Renal pelvis (tissue), 4 donors: ENCODE data around the gene ING4. TPM values are rescaled to one million over a fixed set of nuclear protein-coding genes. Genes with fewer than 3 reads are reported as not detected.

Experiments
- DNase-seq: peaks from one replicate; pipeline ENCODE4 v3.0.0-alpha.2; 2013
- polyA plus RNA-seq, 3 donors: library from polyadenylated mRNA; unstranded; fragments of 120-200 nt; gene quantifications; one replicate each; pipeline ENCODE4 v1.2.1, GENCODE V29; 2013; ENCODE audit not compliant: insufficient read length in 3 of 3

Gene ING4
- polyA plus RNA-seq, 3 donors, result 112 to 119 (median 119) TPM

DNA sequence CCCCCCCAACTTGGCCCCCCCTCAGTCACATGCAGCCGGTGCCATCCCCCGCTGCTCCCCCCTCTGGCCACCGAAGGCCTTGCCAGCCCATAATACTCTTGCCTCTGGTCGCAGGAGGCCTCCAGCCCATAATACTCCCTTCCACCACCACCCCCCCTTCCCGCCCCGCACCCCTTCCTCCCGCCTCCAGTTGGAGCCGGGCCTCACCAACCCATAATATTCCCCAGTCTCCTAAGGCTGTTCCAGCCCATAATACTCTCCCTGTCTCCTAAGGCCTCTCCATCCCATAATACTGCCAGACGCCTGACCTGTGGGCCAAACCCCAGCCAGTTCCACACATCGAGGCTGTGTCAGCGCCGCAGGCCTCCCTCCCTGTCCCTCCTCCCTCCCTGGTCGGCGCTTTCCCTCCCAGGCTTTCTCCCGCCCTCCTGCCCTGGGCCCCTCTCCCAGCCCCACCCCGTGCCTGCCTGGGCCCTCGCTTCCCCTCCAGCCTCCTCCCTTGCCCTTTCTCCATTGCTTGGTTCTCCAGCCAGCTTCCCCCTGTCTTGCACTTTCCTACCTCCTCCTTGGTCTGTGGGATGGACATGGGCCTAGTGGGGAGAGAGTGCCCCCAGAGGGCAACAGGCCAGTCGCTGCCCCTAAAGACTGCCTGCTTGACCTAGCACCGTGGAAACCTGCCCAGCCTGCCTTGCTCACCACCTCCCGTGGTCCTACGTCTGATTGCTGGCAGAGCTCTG is 49.0 kb downstream of the ING4 start:
- DNase-seq, result peak; percentile 98

DNA sequence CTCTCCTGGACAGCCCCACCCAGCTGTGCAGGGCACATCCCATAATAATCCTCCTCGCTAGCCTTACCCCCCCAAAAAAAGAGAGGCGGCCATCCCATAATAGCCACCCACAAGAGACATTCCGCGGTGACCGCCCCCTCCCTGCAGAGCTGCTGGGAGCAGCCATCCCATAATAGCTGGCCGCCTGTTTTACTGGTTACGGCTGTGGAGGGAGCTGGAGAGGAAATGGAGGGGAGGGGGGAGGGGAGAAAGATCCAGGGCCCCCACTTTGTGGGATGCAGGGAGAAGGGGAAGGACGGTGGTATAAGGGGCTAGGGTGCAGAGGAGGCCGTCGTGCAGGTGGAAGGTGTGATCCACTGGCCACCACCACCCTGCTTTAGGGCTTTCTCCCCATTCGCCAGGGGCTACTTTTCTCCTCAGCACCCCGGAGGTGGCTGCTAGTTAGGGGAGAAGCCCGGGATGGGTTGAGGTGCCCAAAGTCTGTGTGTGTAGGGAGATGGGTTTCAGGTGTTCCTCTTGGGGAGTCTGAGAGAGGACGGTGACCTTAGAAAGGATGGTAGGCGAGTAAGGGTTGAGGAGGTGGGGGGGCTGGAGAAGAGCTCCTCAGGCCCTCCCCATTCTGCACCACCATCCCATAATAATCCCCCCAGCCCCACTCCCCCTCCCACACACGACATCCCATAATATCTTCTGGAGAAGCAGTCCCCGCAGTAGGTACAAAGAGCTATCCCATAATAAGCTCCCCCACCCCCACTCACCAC is 49.7 kb downstream of the ING4 start:
- peak; percentile 92 for DNase-seq

DNA sequence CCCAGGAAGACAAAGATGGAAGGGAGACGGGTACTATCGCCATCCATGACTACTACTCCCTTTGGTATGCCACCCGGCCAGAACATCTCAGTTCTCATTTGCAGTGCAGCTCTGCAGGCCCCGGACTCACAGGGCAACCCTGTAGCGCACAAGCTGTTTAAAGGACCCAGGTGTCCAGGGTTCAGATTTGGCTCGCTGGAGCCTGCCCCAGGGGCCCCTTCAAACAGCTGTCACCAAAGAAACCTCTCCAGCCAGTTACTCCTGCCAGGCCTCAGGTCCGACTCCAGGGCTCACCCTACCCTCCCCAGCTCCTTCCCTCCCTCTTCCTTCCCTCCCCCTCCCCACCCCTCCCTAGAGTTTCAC is 50.3 kb downstream of the ING4 start:
- DNase-seq, result no peak

DNA sequence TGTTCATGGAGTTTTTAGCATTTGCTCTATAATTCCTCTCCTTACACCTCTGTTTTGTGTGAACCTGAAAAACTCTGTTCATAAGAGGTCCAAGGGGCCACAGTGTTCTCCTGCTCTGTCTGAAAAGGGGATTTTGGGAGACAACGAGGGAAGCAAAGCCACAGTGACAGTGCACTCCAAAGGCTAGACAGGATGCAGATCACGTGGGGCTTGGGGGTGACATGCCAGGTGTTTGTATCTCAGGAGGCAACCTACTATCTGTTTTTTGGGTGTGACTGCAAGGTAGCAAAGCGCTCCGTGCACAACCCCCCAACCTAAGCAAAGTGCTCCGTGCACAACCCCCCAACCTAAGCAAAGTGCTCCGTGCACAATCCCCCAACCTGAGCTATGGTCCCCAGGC is 50.7 kb downstream of the ING4 start:
- no peak for DNase-seq

DNA sequence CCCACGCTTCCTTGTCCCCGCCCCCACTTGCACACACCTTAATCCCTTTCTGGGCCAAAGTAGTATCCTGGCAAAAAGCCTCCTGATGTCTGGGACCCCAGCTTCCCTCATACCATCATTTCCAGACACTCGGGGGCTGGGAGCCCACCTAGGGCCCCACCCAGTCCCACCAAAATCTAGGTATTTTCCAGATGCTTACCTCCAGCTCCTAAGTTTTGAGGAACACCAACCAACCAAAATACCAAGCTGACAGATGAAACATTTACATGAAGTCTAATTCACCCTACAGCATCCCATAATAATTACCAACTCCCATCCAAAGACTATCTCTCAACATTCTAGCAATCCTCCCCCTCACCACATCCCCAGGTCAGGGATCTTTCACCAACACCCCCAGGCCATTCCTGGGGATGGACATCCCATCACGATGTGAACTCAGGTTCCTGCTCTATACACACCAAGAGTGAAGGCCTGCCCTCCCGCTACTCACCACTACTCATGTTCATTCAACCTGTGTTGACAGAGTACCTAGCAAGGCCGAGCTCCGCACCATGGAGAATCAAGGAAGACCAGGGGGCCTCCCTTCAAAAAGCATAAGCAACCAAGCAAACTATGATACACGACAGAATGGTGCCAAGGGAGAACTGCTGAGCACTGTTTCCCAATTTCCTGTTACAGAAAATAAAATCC is 54.2 kb downstream of the ING4 start:
- no peak for DNase-seq

DNA sequence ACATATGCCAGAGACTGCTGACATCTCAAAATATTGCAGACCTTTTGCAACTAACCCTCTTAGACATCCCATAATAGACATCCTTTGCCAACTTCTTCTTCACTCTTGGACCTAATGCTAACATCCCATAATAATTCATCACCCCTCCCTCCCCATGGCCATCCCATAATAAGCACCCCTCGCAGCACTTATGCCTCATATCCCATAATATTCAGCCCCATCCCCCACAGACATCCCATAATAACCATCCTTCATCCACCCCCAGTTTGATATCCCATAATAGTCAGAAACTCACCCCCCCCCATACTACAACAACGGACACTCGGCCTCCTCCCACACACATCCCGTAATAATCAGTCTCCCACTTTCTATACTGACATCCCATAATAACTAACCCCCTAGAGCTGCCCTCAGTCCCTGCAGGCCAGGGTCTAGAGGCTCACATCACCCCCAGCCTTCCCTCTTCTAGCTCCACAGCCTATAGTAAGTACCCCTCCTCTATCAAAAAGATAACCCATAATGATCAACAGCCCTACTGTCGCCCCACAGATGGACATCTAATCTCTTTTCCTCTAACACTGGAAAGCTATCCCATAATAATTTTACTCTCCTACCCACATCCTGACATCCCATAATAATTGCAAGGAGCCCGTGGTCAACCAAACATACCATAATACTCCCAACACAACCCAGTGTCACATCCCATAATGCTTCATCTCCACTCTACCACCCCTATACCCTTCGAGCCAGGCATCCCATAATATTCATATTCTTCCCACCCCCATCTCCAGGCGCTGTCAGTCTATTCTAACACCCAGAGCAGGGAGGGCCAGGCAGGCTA is 54.9 kb downstream of the ING4 start:
- peak; percentile 76 for DNase-seq

DNA sequence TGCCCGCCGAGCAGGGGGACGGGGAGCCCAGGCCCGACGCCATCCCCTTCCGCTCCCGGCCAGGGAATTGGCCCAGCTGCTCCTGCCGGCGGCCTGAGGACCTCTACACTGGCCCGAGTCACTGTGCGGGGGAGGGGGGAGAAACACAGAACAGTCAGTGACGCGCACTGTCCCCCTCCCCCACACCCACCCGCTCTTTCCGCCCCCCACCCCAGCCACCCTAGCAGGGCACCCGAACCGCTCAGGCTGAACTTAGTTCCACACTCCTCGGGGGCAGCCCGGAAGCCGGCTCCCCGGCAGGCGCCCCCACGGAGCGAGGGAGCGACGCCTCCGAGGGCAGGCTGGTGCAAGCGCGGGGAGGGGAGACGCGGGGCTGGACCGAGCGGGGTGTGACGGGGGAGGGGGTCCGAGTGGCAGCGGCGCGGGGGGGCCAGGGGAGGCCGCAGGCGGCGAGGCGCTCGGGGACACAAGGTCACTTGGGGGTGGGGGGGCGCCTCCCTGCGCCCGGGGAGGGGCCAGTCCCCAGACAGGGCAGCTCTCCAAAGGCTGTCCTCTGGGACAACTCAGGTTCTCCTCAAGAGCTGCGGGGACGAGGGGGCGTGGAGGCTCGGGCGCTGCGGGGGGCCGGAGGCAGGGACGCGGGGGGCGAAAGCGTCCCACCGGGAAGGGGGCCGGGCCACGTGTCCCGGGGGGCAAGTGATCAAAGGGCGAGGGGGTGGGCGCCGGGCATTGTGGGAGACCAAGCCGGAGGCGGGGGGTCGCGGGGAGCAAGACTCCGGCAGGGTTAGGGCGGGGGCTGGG is 56.4 kb downstream of the ING4 start:
- peak; percentile 57 for DNase-seq

DNA sequence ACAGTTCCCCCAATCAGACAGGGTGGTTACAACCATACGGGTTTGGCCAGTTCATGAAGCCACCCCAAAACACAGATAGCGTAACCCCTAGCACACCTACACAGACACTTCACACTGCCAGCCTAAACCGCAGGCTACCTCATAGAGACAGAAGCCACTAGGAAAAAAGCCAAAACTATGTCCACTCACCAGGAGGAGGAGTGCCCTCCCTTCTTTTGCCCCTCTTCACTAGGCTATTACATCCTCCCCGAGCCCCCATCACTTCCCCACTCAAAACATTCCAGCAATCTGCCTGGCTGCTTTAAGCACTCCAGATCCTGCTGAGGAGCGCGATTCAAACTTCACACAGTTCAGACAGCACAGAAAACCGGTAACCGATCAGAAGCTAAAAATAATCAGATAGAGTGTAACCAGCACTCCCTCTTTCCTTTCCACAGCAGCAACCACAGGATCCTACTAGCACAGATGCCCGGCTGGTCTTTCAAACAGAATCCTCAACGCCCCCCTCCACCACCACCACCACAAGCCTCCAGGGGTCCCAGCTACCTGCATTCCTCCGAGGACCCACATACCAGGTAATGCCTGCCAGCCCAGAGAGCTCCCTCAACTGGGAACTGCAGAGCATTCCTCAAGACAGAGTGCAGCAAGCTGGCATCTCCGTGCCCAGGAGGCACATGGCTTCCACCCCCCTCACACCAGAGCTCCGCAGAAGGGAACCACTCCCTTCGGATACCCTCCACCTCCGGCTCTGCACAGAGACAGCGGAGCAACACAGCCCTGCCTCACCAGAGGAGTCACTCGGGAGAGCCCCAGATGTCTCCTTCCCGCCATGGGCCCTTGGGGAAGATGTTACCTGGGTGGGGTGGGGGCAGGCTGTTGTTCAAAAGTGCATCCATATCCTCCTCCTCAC is 57.2 kb downstream of the ING4 start:
- DNase-seq, result no peak

DNA sequence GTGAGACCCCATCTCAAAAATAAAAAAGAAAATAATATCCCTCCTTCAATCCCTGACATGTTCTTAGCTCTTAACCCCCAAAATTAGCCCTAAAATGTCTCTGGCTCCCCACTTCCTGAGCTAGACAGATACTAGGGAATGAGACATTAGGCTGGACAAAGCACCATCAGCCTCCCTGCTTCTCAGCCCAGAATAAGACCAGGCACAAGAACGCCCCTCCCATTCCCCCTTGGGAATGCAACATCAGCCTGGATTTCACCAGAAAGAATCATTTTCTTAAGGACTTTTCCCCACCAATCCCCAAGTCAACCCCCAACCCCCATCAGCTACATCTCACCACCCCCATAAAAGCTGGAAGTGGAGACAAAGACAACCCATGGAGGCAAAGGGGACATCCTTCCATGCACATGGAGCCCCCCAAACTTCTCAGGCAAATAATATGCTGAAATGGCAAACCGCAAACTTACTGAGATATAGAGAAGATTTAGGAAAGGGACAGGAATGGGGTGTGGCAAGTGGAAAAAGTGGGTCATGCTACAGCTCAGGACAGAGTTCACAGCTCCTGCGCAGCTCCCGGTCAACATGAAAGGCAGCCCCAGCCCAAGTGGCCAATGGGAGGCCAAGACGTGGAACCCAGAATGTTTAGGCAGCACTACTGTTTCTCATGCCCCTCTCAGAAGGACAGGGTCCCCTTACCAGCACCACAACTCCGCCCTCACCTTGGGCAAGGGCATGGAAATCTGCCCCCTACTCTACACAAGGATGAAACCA is 58.5 kb downstream of the ING4 start:
- no peak for DNase-seq

DNA sequence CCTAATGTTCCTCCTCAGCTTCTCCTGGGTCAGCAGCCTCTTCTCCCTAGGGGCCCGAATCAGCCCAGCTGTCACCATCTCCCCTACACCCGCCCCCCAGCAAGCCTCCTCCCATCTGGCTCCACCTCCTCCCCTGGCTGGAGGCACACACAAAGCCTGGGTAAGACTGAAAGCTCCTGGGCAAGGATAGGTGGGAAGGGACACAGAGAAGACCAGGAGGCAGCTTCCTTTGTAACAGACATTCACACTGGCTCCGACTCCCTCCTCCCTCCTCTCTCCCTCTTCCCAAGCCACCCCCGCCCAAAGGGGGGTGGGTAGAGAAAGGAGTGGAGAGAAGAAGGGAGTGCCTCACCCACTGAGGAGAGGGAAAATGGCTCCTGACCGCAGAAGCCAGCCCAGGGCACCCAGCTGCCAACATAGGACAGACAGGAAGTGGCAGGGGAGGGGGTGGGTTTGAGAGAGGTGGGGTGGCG is 59.8 kb downstream of the ING4 start:
- no peak for DNase-seq

DNA sequence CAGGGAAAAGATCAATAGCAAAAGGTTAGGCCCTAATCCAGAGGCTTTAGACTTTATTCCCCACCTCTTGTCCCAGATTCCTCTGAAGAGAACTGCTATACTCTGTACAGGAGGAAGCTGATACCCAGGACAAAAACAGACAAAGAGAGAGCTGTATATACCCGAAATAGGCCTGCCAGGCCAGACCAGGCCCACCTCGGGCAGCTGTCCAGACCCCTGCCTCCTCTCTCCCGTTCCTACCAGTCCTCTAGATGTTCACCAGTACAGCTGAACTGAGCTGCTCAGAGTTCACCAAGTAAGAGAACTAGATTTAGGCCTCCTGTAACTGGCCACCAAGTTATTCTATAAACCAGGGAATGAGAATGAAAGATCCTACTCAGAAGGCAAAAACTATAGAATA is 60.4 kb downstream of the ING4 start:
- no peak for DNase-seq

Other genes starting within 250 kb of the ING4 start
- gene CD27, start 218.2 kb downstream of the ING4 start, polyA plus RNA-seq, result 1 to 10 TPM in 2 of 3 donors, under 1 TPM in 1; 0.83 to 2.6 (median 2.2) TPM
- gene TAPBPL, start 211.1 kb downstream of the ING4 start, polyA plus RNA-seq, result 10 to 100 TPM; 16.0 to 18.8 (median 17.8) TPM
- gene VAMP1, start 192.4 kb downstream of the ING4 start, polyA plus RNA-seq, result 10 to 100 TPM; 10.7 to 14.8 (median 11.4) TPM
- 100 to 1,000 TPM; 159 to 189 (median 172) TPM for gene MRPL51, start 169.9 kb downstream of the ING4 start, polyA plus RNA-seq
- 10 to 100 TPM; 62.2 to 76.7 (median 70.6) TPM for gene NCAPD2, start 169.0 kb downstream of the ING4 start, polyA plus RNA-seq
- gene GAPDH, start 128.6 kb downstream of the ING4 start, polyA plus RNA-seq, result 1,000 to 10,000 TPM; 2,127 to 2,548 (median 2,322) TPM
- gene IFFO1, start 107.1 kb downstream of the ING4 start, polyA plus RNA-seq, result 10 to 100 TPM; 17.1 to 19.6 (median 18.9) TPM
- gene NOP2, start 94.8 kb downstream of the ING4 start, polyA plus RNA-seq, result 10 to 100 TPM; 24.3 to 39.7 (median 37.4) TPM
- gene CHD4, start 55.7 kb downstream of the ING4 start, polyA plus RNA-seq, result 100 to 1,000 TPM; 307 to 315 (median 315) TPM
- 1 to 10 TPM; 1.1 to 1.5 (median 1.4) TPM for gene LPAR5, start 27.2 kb downstream of the ING4 start, polyA plus RNA-seq
- 1 to 10 TPM; 4.6 to 8.0 (median 7.7) TPM for gene ACRBP, start 15.7 kb downstream of the ING4 start, polyA plus RNA-seq
- gene ZNF384, start 26.3 kb upstream of the ING4 start, polyA plus RNA-seq, result 100 to 1,000 TPM in 2 of 3 donors, 10 to 100 TPM in 1; 82.7 to 105 (median 102) TPM
- 10 to 100 TPM; 12.8 to 15.3 (median 14.3) TPM for gene PIANP, start 37.7 kb upstream of the ING4 start, polyA plus RNA-seq
- gene COPS7A, start 60.9 kb upstream of the ING4 start, polyA plus RNA-seq, result 10 to 100 TPM; 68.4 to 70.3 (median 69.4) TPM
- 100 to 1,000 TPM; 213 to 247 (median 244) TPM for gene MLF2, start 90.0 kb upstream of the ING4 start, polyA plus RNA-seq
- 100 to 1,000 TPM; 589 to 718 (median 618) TPM for gene PTMS, start 103.2 kb upstream of the ING4 start, polyA plus RNA-seq
- gene LAG3, start 109.4 kb upstream of the ING4 start, polyA plus RNA-seq, result 1 to 10 TPM; 1.1 to 2.0 (median 1.4) TPM
- 10 to 100 TPM; 31.0 to 33.1 (median 32.1) TPM for gene CD4, start 126.4 kb upstream of the ING4 start, polyA plus RNA-seq
- 10 to 100 TPM; 33.9 to 36.0 (median 35.9) TPM for gene GPR162, start 158.7 kb upstream of the ING4 start, polyA plus RNA-seq
- gene P3H3, start 165.3 kb upstream of the ING4 start, polyA plus RNA-seq, result 10 to 100 TPM; 35.2 to 48.0 (median 38.3) TPM
- 10 to 100 TPM in 1 of 3 donors, 1 to 10 TPM in 2; 7.0 to 13.0 (median 9.9) TPM for gene GNB3, start 177.8 kb upstream of the ING4 start, polyA plus RNA-seq
- 10 to 100 TPM; 27.2 to 37.0 (median 29.7) TPM for gene CDCA3, start 188.2 kb upstream of the ING4 start, polyA plus RNA-seq
- 10 to 100 TPM; 60.3 to 70.2 (median 69.8) TPM for gene USP5, start 189.0 kb upstream of the ING4 start, polyA plus RNA-seq
- 100 to 1,000 TPM; 560 to 690 (median 592) TPM for gene TPI1, start 204.4 kb upstream of the ING4 start, polyA plus RNA-seq
- 10 to 100 TPM; 14.8 to 16.8 (median 16.8) TPM for gene SPSB2, start 210.2 kb upstream of the ING4 start, polyA plus RNA-seq
- 10 to 100 TPM; 20.5 to 21.0 (median 20.9) TPM for gene LRRC23, start 241.7 kb upstream of the ING4 start, polyA plus RNA-seq